HPDE6-E6E7 (cell line): ENCODE results near the gene ADAT2.
"Not testable (repeated sequence)": the region's sequence is repeated elsewhere in the genome, so short reads cannot be mapped to it uniquely, and the experiment has no call there.

Experiments used
- DNase-seq: peaks from one replicate; pipeline ENCODE4 v3.0.0; 2011; ENCODE audit warnings: missing footprints; ENCODE audit errors: extremely low spot score

ADAT2 gene

DNA sequence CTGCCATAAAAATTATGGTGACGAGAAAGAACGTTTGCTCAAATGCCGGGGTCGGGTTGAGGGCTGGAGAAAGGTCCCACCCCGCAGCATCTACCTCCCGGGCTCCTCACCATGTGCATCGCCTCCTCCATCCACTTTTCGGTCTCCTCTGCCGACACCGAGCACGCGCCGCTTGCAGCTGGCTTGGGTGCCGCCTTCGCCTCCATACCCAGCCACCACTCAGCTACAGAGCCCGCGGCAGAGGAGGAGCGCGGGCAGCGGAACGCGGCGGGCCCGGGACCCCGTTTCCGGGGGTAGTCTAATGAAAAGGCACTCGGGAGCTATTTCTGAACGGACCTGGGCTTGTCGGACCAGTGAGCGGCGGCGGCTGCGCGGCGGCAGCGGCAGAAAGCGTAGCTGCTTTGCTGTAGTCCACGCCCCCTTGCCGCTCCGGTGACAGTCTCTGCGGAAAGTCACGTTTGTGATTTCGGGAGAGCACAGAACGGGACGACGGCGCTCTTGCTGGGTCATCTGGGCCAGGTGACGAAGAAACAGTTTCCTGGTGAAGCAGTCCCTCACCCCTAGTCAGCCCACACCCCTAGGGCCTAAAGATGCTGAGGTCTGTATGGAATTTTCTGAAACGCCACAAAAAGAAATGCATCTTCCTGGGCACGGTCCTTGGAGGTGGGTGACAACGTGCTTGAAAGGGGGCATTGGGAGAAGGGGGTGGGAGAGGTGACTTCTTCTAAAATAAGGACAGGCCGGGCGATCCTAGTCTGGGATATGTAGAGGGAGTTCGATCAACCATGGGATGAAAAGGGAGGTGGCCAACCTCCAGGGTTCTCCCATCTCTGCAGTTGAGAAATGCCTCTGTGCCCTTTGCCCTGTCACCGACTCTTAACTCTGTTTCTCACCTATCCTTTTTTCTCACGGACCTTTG lies at the start of gene ADAT2, which contains the start of gene PEX3:
TSS of gene ADAT2 (minus strand) at position 243 of the 919 bp plus-strand sequence. CDS start at position 206, 37 bp downstream.
TSS of gene PEX3 (plus strand) at position 353 of the 919 bp plus-strand sequence. CDS start at position 591, 238 bp downstream.
- peak; percentile 87 for DNase-seq

DNA sequence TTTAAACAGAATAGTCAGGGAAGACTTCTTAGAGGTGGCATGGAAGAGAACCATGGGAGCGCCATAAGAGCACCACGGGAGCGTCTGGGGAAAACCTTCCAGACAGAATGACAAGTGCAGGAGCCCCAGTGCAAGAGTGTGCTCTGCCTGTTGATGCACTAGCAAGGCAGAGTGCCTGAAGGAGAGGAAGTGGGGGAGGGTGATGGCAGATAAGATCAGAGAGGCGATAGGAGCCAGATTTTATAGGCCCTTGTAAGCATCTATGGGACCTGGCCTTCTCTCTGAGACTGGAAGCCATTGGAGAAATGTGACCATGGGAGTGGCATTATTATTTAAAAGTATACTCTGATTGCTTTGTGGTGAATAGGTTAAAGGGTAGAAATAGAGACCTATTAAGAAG lies 47.9 kb upstream of the ADAT2 start:
- DNase-seq: no peak

DNA sequence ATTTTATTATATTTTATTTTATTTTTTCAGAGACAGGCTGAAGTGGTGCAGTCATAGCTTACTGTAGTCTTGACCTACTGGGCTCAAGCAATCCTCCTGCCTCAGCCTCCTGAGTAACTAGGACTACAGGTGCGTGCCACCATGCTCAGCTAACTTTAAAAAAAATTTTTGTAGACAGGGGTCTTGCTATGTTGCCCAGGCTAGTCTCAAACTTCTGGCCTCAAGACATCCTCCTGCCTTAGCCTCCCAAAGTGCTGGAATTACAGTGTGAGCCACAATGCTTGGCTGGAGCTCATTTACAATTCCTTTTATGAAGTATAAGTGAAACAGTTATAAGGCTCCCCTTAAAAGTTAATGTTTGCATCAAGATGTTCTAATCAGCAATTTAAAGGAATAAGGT lies 46.5 kb upstream of the ADAT2 start:
- DNase-seq: no peak

GRCh38 chr6:143490775-143491174 lies 40.3 kb upstream of the ADAT2 start:
- no peak for DNase-seq

GRCh38 chr6:143490244-143490643 lies 39.7 kb upstream of the ADAT2 start:
- DNase-seq: no peak

DNA sequence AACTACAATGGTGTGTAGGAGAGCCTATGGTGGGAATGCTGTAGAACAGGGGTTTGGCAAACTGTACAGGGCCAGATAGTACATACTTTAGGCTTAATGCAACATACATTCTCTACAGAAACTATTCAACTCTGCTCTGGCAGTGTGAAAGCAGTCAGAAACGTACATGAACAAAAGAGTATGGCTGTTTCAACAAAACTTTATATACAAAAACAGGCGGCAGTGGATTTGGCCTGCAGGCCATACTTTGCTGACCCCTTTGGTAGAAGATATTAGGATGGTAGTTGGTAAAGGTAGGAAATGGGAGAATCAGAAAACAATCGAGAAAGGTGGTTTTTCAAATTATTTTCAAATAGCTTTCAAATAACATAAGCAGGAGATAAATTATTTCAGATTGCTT lies 36.3 kb upstream of the ADAT2 start:
- DNase-seq: no peak

- no peak for DNase-seq
Measured at GRCh38 chr6:143485967-143486366, 35.5 kb upstream of the ADAT2 start.

DNA sequence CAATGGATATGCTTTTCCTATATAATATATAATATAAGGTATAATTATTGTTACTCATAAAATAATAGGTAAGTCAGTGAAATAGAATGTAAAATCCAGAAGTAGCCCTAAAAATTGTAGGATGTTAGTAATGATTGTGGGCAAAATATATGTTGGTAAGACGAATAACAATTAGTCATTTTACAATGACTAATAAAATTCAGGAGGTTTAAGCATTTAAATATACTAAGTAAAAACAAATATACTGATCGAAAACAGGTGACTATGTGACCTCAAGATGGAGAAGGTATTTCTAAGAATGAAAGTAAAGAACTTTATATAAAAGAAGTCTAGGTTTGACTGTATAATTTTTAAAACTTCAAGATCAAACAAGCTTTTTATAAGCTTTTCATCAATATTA lies 32.1 kb upstream of the ADAT2 start:
- no peak for DNase-seq

GRCh38 chr6:143478479-143479062 lies 28.1 kb upstream of the ADAT2 start:
- no peak for DNase-seq

GRCh38 chr6:143476545-143476944 lies 26.1 kb upstream of the ADAT2 start:
- DNase-seq: no peak

- no peak for DNase-seq
Measured at GRCh38 chr6:143471822-143472221, 21.3 kb upstream of the ADAT2 start.

DNA sequence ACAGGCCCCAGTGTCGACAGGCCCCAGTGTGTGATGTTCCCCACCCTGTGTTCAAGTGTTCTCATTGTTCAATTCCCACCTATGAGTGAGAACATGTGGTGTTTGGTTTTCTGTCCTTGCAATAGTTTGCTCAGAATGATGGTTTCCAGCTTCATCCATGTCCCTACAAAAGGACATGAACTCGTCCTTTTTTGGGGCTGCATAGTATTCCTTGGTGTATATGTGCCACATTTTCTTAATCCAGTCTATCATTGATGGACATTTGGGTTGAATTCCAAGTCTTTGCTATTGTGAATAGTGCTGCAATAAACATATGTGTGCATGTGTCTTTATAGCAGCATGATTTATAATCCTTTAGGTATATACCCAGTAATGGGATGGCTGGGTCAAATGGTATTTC lies 18.3 kb upstream of the ADAT2 start:
- DNase-seq: not testable (repeated sequence)

- no peak for DNase-seq
Measured at GRCh38 chr6:143468026-143468425, 17.5 kb upstream of the ADAT2 start.

DNA sequence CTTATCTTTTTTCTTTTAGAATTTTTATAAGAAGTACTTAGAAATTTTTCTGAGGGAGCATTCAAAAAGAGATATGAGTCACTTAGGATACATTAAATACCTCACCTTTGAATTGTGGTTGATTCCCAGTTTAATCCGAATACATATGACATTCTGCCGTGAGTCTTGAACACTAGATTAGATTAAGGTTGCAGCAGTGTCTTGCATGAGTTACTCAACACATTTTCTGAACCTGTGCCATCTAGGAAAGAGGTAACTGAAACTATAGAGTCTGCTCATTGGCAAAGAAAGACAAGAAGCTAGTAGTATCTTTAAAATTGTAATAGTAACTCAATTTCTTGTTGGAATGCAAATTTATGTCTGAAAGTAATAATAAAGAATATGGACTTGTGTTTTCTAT lies 15.1 kb upstream of the ADAT2 start:
- DNase-seq: no peak

GRCh38 chr6:143457563-143458359 lies 7.3 kb upstream of the ADAT2 start:
- DNase-seq: no peak

DNA sequence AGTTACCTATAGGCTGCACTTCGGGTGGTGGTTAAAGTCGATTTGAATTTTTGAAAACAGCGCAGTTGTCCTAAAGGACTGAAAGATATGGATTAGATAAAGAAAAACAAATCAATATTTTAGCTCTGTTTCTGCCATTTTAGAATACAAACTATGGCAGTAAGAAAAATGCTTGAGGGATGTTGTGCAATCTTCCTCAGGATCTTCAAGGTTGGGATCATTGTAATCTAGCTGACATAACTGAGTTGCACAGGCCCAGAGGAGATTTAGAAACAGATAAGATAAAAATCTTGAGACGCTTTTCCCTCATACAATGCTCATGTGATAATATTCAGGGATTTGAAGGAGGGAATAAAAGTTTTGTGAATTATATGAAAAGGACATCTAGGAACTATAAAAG lies 1.0 kb upstream of the ADAT2 start:
- DNase-seq: no peak

DNA sequence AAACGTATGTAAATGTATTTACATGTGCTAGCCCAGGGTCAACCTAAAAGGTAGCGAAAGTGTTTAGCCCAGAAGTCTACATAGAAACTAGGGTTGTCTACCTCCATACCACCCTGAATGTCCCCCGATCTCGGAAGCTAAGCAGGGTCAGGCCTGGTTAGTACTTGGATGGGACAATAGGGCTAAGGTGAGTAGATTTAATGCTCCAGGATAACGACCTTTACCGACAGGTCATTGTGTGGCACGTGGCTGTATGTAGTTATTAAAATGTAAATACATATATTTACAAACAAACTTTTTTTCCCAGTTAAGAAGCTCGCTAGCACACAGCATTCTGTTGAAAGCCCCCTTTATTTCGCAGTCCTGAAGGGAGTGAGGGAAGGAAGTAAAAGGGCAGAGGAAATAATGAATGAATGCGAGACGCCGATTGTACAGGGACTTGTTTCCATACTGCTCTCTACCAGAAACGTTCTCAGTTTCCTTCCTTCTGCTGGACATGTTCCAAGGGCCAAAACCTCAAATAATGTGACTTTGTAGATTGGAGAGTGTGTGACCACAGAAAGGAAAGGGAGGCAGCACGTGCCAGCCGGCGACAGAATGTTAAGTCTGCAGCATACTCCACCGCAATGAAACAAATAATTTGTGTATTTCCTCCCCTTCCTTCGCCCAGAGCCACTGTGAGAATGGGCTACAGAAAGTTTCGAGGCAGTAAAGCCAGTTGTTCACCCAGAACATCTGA lies 612 bp downstream of the ADAT2 start:
- DNase-seq: no peak

DNA sequence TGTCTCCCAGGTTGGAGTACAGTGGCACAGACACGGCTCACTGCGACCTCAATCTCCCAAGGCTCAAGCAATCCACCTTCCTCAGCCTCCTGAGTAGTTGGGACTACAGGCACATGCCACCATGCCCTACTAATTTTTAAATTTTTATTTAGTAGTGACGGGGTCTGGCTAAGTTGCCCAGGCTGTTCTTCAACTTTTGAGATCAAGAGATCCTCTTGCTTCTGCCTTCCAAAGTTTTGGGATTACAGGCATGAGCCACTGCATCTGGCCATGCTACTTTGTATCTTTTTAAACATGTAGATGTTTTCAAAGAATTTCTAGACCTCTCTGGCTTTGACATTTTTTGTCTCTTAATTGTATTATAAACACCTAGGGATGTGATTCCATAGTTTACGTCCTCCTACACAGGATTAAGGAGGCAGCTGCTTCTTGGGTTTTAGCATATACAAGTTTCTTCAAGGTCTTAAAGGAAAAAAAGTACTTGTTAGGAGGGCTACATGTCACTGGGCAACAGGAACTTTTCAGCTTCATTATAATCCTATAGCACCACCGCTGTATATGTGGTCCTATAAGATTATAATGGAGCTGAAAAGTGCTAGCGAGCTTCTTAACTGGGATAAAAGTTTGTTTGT lies 1.3 kb downstream of the ADAT2 start:
- DNase-seq: no peak

DNA sequence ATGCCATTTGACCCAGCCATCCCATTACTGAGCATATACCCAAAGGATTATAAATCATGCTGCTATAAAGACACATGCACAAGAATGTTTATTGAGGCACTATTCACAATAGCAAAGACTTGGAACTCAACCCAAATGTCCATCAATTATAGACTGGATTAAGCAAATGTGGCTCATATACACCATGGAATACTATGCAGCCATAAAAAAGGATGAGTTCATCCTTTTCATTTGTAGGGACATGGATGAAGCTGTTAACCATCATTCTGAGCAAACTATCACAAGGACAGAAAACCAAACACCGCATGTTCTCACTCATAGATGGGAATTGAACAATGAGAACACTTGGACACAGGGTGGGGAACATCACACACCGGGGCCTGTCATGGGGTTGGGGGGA lies 2.6 kb downstream of the ADAT2 start:
- DNase-seq: not testable (repeated sequence)

- no peak for DNase-seq
Measured at GRCh38 chr6:143443096-143443495, 7.4 kb downstream of the ADAT2 start.
